HUDEP-2 (cell line): Measurements from ENCODE around the gene LARP4.
"Not testable (repeated sequence)": the region's sequence is repeated elsewhere in the genome, so short reads cannot be mapped to it uniquely, and the experiment has no call there.

Source experiments
- DNase-seq, 76 experiments: peaks; one replicate each; lab custom pipeline; 2025; ENCODE audit not compliant: unreplicated experiment in 76 of 76; lab: John Stamatoyannopoulos, UW

The LARP4 gene

DNA sequence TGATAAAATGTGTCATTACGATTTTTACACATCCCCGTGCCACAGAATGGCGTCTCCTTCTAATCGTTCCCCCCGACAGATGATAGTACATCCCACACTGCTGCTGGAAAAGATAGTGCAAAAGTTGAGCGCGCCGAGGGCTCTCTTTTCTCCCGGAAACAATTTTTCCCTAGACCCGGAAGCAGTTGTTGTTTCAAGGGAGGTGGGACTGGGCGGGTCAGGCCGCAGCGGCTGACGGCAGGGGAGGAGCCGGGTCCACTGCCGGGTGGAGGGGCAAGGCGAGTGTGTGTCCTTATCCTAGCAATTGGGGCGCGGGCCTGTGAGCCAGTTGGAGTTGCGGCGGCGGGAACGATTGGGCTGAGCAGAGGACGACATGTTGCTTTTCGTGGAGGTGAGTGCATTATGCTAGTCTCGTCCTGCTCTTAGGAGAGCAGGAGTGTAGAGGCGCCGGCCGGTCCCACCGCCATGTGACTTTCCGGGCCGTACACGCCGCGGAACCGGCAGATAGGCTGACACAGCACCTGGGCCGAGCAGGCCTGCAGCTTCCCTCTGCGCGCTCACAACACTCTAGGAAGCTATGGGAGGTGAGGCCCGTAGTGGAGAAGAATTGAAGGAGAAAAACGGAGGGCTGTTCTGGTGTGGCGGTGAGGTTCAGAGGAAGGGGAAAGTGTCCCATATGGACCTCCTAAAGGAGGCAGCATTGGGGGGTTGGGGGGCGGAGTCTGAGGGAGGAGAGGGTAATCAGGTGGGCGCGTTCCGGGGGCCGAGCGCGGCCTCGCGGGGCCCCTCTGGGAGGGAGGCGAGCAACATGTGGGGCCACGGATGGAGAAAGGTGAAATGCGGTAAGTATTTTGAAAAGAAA is at the start of gene LARP4:
TSS of gene LARP4 (plus strand) at position 248 of the 862 bp plus-strand sequence. CDS start at position 374, 126 bp downstream.
- DNase-seq, result peak; percentile 25 to 98 (median 93)

DNA sequence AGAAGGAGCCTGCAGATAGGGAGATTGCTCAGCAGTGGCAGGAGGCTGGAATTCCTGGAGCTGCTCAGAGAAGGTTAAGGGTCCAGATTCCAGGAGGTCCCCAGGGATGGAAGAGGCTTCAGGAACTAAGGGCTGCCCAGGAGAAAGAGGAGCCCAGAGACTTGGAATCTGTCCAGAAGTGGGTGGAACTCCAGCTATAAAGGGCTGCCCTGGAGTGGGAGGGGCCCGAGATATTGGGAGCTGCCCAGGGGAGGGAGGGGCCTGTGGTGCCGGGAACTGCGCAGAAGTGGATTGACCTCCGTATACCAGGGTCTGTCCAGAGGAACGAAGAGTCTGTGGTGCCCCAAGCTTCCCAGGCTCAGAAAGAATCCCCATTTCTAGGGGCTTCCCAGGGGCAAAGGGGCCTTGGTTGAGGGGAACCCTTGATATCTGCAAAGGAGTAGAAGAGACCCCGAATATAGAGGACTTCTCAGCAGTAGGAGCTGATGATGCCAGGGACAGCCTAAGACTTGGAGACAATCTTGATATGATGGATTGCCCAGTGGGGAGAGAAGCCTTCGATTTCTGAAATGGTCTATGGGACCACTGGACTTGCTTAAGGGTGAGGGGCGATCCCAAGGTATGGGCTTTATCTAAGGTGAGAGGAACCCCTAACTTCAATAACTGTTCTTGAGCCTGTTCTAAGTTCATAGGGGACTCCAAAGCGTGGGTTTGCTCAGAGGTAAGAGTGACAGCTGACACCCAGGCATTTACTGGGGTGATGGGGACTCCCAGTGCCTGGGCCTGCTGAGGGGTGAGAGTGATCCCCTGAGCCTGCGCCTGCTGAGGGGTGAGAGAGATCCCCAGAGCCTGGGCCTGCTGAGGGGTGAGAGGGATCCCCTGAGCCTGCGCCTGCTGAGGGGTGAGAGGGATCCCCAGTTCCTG is 49.3 kb upstream of the LARP4 start:
- peak in 27 of 76 experiments; percentile 2 to 42 (median 20) for DNase-seq

DNA sequence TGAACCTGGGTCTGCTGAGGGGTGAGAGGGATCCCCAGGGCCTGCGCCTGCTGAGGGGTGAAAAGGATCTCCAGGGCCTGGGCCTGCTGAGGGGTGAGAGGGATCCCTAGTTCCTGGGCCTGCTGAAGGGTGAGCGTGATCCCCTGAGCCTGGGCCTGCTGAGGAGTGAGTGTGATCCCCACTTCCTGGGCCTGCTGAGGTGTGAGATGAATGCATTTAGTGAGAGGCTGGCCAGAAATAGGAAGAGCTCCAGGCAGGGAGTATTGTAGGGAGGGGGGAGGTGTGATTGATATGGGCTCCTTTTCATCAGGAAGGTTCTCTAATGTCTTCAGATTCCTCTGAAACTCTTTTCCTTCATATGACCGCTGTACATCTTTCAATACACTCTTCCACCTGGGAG is 47.3 kb upstream of the LARP4 start:
- no peak for DNase-seq

DNA sequence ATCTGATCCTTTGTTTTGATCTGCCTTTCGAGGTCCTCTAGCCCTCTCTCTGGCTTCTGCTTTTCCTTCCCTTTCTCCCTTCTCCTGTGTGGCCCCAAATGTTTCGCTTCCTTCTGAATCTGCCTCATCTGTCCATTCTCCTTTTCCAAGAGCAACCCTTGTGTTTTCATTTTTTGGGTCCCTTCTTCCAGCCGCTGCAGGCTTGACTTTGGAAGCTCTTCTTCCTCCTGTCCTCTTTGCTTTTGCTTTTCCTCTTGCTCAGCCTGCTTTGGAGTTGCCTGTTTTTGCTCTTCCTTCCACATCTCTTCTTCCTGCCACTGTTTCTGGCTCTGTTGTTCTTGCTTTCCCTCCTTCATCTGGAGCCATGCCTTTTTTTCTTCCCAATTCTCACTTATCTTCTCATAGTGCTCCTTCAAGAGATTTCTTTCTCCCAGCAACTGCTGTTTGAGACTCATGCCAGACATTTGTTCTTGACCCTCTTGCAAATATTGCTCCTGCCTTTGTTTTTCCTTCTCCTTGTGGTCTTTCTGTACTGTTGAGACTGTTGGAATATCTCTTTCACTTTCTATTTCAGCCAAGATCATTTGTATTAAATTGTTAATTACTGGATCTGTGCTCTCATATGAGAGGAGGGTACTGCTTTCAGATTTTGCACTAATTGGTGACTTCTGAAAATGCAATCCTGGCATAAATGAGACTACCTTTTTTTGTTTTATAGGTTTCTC is 46.7 kb upstream of the LARP4 start:
- no peak for DNase-seq

DNA sequence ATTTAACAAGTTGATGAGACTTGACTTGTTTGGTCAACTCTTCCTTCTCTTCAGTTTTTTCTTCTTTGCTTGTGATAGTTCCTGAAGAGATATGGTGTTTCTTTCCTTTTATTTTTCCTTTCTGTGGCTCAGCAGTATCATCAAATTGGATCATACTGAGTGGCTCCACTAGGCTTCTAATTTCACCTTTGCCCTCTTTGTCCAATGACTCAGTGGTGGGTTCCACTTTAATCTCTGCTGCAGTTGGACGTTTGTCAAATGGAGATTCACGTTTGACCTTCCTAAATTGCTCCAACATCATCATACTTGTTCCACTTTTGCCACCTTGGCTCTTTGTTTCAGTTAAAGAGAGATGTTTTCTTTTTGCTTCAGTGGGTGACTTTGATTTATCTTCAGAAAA is 45.8 kb upstream of the LARP4 start:
- no peak for DNase-seq

DNA sequence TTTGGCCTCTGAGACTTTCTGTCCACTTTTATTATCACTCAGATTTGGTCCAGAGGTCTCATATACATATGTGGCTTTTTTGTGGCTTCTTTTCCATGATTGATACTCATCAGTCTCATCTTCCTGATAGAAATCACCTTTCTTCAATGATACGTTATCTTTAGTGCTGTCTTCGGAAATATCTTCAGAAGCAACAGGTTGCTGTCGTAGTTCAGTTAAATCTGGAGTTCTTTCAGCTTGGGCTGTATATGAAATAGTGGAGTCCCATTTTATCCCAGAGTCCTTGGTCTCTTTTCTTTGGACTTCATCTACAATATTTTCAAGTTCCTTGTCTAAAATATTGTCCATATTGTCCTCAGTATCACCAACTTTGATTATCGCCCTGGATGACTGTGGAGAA is 45.3 kb upstream of the LARP4 start:
- no peak for DNase-seq

DNA sequence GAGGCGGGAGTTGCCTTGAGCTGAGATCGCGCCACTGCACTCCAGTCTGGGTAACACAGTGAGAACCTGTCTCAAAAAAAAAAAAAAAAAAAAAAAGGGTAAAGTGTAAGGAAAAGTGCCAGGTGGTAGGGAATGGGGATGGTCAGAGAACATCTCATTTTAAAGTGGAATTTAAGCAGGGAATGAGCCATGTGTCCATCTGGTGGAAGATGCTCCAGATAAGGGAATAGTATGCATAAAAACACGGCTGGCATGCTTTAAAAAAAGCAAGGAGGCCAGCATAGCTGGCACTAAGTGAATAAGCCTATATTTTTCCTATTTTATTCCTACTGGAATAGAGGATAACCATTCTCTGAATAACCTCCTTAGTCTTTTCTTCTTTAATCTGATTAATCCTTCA is 38.0 kb upstream of the LARP4 start:
- no peak for DNase-seq

DNA sequence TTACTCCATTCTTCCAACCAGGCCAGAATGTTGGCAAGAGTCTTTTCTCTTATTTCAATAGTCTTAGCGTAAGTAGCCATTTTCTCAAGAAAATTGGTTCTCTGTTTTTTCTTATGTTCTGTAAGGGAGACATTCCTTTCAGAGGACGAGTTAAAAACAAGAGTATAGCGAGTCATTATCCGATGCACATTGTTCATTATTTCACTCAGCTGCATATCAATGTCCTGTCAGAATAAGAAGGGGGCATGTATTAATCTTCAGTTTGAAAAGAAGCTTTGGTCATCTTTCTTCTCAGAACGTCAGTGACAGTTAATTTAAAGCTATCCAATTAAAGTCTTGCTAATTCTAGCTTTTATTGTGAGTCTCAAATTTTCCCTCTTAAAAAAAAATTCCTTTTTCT is 37.5 kb upstream of the LARP4 start:
- DNase-seq, result no peak

DNA sequence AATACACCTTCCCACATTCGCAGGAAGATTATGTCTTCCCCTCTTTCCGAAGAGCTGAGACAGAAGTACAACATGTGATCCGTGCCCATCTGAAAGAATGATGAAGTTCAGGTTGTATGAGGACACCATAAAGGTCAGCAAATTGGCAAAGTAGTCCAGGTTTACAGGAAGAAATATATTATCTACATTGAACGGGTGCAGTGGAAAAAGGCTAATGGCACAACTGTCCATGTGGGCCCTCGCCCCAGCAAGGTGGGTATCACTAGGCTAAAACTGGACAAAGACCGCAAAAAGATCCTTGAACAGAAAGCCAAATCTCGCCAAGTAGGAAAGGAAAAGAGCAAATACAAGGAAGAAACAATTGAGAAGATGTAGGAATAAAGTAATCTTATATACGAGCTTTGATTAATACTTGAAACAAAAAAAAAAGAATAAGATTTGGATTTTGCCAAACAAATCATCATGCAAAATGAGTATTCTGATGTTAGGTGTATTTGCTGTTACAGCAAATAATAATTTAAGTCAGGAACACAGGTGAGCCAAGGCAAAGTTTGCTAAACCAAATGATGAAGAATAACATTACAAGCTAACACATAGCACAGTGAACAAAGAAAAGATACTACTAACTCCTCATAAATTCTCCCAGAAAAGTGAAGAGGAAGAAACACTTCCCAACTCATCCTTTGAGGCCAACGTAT is 34.8 kb upstream of the LARP4 start:
- no peak for DNase-seq

DNA sequence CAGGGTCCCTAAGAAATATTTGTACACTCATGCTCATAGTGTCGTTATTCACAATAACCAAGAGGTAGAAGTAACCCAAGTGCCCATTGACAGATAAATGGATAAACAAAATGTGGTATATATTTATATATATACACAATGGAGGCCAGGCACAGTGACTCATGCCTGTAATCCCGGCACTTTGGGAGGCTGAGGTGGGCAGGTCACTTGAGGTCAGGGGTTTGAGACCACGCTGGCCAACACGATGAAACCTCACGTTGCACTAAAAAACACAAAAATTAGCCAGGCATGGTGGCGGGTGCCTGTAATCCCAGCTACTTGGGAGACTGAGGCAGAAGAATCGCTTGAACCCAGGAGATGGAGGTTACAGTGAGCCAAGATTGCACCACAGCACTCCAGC is 30.0 kb upstream of the LARP4 start:
- not testable (repeated sequence) for DNase-seq

DNA sequence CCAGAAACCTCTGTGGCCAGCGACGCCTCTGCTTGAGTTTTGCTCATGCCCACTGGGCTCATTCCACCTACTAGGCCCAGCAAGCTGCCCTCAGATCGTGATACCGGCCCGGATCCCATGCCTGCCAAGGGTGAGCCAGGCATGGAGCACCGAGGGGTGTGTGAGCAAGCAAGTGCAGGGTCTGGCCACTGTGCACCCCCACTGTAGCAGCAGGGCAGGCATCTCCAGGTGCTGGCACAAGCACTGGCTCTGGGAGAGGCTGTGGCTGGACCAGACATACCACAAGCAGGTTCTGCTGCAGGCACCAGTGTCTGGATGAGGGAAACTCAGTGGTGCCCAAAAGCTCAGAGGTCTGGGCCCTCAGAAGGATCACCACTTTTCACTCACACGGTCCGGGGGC is 24.9 kb upstream of the LARP4 start:
- DNase-seq, result no peak

DNA sequence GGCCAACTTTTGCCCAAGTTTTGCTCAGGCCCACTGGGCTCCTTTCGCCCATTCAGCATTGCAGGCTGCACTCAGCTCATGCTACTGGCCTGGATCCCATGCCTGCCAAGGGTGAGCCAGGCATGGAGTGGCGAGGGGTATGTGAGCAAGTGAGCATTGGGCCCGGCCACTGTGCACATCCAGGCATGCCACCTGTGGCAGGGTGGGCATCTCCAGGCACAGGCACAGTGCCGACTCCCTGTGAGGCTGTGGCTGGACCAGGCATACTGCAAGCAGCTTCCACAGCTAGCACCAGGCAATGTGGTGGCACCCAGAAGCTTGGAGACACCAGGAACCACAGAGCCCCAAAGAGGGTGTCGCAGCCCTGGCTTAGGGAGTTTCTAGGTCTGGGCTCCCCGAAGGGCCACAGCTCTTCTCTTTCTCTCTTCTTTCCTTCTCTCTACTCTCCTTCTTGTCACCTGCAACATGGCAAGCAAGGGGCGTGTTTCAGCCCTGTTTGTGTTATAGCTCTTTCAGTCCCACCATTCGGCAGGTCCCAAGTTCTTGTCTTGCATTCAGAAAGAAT is 19.8 kb upstream of the LARP4 start:
- DNase-seq, result no peak

DNA sequence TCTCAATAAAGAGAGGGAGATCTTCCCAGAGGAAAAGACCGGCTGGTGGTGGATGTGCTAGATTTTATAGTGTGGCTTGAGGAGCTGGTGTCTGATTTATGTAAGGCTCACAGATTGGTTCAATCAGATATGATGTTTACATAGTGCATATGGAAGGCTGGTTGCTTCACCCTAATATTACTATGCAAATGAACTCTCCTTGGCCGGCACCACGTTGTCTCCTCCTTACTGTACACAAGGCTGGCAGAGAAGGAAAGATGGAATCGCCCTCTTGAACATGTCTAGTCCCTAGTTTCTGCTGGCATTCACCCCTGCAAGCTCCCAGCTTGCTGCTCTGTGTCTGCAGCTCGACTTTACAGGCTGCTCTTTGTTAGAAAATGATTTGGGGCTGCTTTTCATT is 13.2 kb upstream of the LARP4 start:
- DNase-seq, result no peak

DNA sequence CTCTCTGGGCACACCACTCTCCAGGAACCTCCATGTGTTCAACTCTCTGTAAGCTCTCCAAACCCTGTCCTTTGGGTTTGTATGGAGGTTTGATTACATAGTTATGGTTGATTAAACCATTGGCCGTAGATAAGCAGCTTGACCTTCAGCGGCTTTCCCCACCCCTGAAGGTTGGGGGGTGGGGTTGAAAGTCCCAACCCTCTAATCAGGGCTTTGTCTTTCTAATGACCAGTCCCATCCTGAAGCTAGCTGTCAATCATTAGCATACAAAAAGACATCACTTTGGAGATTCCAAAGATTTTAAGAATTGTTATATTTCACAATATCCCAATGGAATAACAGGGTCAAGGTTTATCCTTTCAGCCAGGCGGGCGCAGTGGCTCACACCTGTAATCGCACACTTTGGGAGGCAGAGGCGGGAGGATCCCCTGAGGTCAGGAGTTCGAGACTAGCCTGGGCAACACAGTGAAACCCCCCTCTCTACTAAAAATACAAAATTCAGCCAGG is 12.7 kb upstream of the LARP4 start:
- no peak for DNase-seq

DNA sequence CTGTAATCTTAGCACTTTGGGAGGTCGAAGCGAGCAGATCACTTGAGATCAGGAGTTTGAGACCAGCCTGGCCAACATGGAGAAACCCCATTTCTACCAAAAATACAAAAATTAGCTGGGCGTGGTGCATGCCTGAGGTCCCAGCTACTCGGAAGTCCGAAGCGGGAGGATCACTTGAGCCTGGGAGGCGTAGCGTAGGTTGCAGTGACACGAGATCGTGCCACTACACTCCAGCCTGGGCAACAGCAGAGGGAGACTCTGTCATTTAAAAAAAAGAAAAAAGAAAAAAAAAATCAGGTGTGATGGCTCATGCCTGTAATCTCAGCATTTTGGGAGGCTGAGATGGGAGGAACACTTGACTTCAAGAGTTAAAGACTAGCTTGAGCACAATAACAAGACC is 11.9 kb upstream of the LARP4 start:
- not testable (repeated sequence) for DNase-seq

DNA sequence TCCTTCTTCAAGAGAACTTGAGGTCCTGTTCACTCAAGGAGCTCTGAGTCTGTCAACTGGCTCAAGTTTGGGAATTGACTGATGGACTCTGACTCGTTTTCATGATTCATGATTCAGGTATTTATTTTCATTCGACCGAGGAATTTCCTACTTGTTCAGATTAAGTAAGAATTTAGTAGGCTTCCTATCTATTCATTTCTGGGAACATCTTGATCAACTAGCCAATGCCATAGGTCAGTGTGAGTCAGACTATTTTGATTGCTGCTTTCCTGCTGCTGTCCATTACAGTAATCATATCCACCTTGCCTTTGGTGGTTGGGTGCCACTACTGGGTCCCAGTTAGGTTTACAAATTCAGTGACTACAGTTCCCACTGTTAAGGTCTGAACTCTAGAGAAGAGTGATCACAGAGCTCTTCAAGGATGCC is 10.4 kb upstream of the LARP4 start:
- DNase-seq, result no peak

DNA sequence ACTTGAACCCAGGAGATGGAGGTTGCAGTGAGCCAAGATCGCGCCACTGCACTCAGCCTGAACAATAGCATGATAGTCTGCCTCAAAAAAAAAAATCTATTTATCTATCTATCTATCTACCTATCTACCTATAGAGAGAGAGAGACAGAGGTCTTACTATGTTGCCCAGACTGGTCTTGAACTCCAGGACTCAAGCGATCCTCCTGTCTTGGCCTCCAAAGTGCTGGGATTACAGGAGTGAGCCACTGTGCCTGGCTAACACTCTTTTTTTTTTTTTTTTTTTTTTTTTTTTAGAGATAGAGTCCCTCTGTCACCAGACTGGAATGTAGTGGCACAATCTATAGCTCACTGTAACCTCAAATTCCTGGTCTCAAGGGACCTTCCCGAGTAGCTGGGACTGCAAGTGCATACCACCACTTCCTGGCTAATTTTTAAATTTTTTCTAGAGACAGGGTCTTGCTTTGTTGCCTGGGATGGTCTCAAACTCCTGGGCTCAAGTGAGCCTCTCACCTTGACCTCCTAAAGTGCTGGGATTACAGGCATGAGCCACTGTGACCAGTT is 6.1 kb upstream of the LARP4 start:
- DNase-seq, result no peak

DNA sequence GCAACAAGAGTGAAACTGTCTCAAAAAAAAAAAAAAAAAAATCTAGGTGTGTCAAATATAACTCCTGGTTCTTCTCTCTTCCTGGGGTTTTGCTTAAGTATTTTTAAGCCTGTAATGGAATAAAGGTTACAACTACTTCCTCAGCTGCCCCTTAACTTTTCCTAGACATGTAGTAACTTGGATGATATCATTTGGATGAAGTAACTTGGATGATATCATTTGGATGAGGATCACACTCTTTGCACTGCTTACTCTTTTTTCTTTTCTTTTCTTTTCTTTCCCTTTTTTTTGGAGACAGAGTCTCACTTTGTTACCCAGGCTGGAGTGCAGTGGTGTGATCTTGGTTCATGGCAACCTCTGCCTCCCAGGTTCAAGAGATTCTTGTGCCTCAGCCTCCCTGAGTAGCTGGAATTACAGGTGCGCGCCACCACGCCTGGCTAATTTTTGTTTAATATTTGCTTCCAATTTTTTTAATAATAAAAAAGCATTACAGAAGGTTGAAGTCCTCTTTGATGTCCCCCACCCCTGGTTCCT is 3.5 kb upstream of the LARP4 start:
- DNase-seq, result no peak

DNA sequence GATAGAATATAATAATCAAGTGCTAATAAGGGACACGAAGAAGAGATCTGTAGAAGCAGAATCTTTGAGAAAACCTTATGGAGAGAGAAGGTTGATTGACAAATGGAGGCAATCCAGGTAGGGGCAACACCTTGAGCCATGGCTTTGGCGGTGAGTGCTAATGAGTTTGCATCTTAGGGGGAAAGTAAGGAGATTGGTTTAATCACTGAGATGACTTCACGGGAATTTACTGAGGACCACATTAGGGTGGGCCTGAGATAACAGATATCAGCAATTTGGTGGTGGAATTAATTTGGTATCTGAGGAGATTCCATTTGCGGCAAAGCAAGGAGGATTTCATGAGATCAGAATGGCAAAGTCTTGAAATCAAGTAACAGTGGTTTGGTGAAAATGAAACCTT is 1.8 kb upstream of the LARP4 start:
- no peak for DNase-seq
